Measurements from ENCODE around the gene MARS1.

- no peak for TF ChIP-seq EZH2 (IDR thresholded peaks at IDR 0.05; ENCODE audit: insufficient read depth, low read length)
- no peak for TF ChIP-seq CTCF (IDR thresholded peaks at IDR 0.05; ENCODE audit: insufficient read depth, low read depth, low read length)
These were observed 42.7 kb downstream of the MARS1 start for GRCh38 chr12:57530396-57531142.
